Loucy (cell line): Measurements from ENCODE around the gene CD276.

Experiments
- H2AFZ ChIP-seq: fragments of 200-600 bp; sonication (generic); 2 replicates; pipeline ENCODE4 v1.6.0; 2016; ENCODE audit warnings: antibody characterized with exemption, mild to moderate bottlenecking, low read length, moderate library complexity
- H3F3A ChIP-seq: fragments of 200-600 bp; 2 replicates; pipeline ENCODE4 v1.6.0; 2016; ENCODE audit warnings: antibody characterized with exemption, low read depth, mild to moderate bottlenecking
- H3K27me3 ChIP-seq: fragments of 200-600 bp; sonication (generic); 2 replicates; pipeline ENCODE4 v1.6.1; 2014; ENCODE audit warnings: low read length, mild to moderate bottlenecking; ENCODE audit not compliant: insufficient read depth, poor library complexity, severe bottlenecking
- H3K36me3 ChIP-seq: fragments of 200-600 bp; sonication (generic); 2 replicates; pipeline ENCODE4 v1.6.1; 2016; ENCODE audit warnings: low read length; ENCODE audit not compliant: insufficient read depth
- H3K4me1 ChIP-seq: fragments of 200-600 bp; sonication (generic); 2 replicates; pipeline ENCODE4 v1.5.1; 2014; ENCODE audit warnings: low read length, mild to moderate bottlenecking; ENCODE audit not compliant: insufficient read depth, poor library complexity, severe bottlenecking
- H3K4me2 ChIP-seq: fragments of 200-600 bp; sonication (generic); 2 replicates; pipeline ENCODE4 v1.6.0; 2014; ENCODE audit warnings: antibody characterized with exemption, low read length, low read depth, mild to moderate bottlenecking; ENCODE audit not compliant: poor library complexity, severe bottlenecking
- H3K4me3 ChIP-seq: fragments of 200-600 bp; sonication (generic); 2 replicates; pipeline ENCODE4 v1.5.1; 2014; ENCODE audit warnings: low read length, mild to moderate bottlenecking, mixed read lengths; ENCODE audit not compliant: poor library complexity, severe bottlenecking
- H3K79me2 ChIP-seq: fragments of 200-600 bp; sonication (generic); 2 replicates; pipeline ENCODE4 v1.6.1; 2014; ENCODE audit warnings: low read length; ENCODE audit not compliant: insufficient read depth
- H3K9ac ChIP-seq: fragments of 200-600 bp; sonication (generic); 2 replicates; pipeline ENCODE4 v1.6.0; 2014; ENCODE audit warnings: mild to moderate bottlenecking, low read depth, low read length, moderate library complexity; ENCODE audit not compliant: poor library complexity, severe bottlenecking
- H3K9me2 ChIP-seq: fragments of 200-600 bp; sonication (generic); replicated peaks from 2 replicates; pipeline ENCODE4 v1.6.1; 2016; ENCODE audit warnings: low read depth, low read length, mixed read lengths
- H3K9me3 ChIP-seq: fragments of 200-600 bp; sonication (generic); 2 replicates; pipeline ENCODE4 v1.6.1; 2014; ENCODE audit warnings: mild to moderate bottlenecking, antibody characterized with exemption, low read length, low read depth; ENCODE audit not compliant: insufficient read depth
- H4K20me1 ChIP-seq: fragments of 200-600 bp; sonication (generic); 2 replicates; pipeline ENCODE4 v1.6.0; 2014; ENCODE audit warnings: antibody characterized with exemption, low read length, mild to moderate bottlenecking; ENCODE audit not compliant: insufficient read depth, poor library complexity, severe bottlenecking
- CTCF ChIP-seq: fragments of 200-600 bp; sonication (generic); conservative IDR thresholded peaks from 2 replicates; pipeline ENCODE4 v1.5.1; 2014; ENCODE audit warnings: mild to moderate bottlenecking, antibody characterized with exemption, low read length
- EZH2phosphoT487 ChIP-seq: fragments of 200-600 bp; IDR thresholded peaks from 2 replicates; pipeline ENCODE4 v1.6.1; 2018; ENCODE audit warnings: antibody characterized with exemption, mild to moderate bottlenecking, moderate library complexity, borderline replicate concordance

Gene CD276

DNA sequence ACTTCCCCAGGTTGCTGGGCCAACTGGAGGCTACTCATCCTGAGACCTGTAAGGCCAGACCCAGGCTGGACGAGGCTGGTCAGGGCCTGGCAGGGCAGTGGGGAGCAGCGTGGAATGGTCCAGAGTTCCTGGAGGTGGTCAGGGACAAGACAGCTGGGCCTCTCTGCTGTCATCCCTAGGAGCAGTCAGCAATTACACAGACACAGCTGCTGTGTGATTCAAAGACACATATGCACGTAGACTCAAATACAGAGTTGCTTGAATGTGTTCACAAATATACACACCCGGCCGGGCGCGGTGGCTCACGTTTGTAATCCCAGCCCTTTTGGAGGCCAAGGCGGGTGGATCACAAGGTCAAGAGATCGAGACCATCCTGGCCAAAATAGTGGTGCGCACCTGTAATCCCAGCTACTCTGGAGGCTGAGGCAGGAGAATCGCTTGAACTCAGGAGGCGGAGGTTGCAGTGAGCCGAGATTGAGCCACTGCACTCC, 1.5 kb upstream of the CD276 start:
- no peaks in the 10 kb centered on the region for H3K4me1 ChIP-seq
- H4K20me1 ChIP-seq = no peaks in the 10 kb centered on the region
- H2AFZ ChIP-seq = no peak overlapping the region
- H3K4me3 ChIP-seq = no peak overlapping the region
- H3K79me2 ChIP-seq = no peaks in the 10 kb centered on the region
- H3K9ac ChIP-seq = no peak overlapping the region
- H3F3A ChIP-seq = no peaks in the 10 kb centered on the region
- no peaks in the 10 kb centered on the region for H3K9me3 ChIP-seq
- no peaks in the 10 kb centered on the region for H3K27me3 ChIP-seq
- H3K36me3 ChIP-seq = no peaks in the 10 kb centered on the region
- no peaks in the 10 kb centered on the region for H3K9me2 ChIP-seq
- no peak for TF ChIP-seq CTCF
- TF ChIP-seq EZH2phosphoT487 = no peak
- no peak overlapping the region for H3K4me2 ChIP-seq

DNA sequence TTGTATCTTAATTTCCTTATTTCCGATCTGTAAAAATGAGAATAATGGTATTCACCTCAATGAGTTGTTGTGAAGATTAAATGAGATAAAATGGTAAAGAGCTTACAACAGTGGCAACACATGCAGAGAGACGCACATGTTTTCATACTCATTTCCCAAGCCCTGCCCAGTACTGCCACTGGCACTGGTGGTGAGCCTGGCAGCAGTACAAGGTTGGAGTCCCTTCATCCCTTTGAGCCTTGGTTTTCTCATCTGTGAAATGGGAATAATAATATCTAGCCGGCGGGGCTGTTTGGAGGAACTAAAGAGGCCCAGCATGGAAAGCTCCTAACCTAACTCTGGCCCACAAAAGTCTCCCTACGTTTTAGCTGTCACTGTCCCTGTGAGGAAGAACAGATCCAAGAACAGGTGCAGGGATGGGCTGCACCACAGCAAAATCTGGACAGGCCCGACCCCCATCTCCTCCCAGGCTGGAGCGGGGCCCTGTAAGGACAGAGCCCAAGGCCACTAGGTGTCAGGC, 866 bp upstream of the CD276 start:
- H3K4me1 ChIP-seq = no peaks in the 10 kb centered on the region
- H3F3A ChIP-seq = no peaks in the 10 kb centered on the region
- H3K4me3 ChIP-seq = no peak overlapping the region
- no peaks in the 10 kb centered on the region for H3K27me3 ChIP-seq
- no peak overlapping the region for H3K4me2 ChIP-seq
- no peaks in the 10 kb centered on the region for H3K9me2 ChIP-seq
- no peak overlapping the region for H2AFZ ChIP-seq
- no peaks in the 10 kb centered on the region for H3K9me3 ChIP-seq
- TF ChIP-seq EZH2phosphoT487 (no peak), CTCF (no peak)
- no peaks in the 10 kb centered on the region for H4K20me1 ChIP-seq
- no peak overlapping the region for H3K9ac ChIP-seq
- no peaks in the 10 kb centered on the region for H3K36me3 ChIP-seq
- no peaks in the 10 kb centered on the region for H3K79me2 ChIP-seq

GRCh38 chr15:73684581-73685455, 635 bp downstream of the CD276 start:
- Histone ChIP-seq H4K20me1 (no peaks in the 10 kb centered on the region), H3K9me3 (no peaks in the 10 kb centered on the region), H3K4me1 (no peaks in the 10 kb centered on the region), H3F3A (no peaks in the 10 kb centered on the region), H3K4me3 (no peak overlapping the region), H3K27me3 (no peaks in the 10 kb centered on the region), H3K9ac (no peak overlapping the region), H3K9me2 (no peaks in the 10 kb centered on the region), H3K36me3 (no peaks in the 10 kb centered on the region), H2AFZ (no peak overlapping the region), H3K79me2 (no peaks in the 10 kb centered on the region), H3K4me2 (no peak overlapping the region)
- TF ChIP-seq CTCF (no peak), EZH2phosphoT487 (no peak)
